Measurements from ENCODE around the gene METAP1D. TPM values are rescaled to one million over a fixed set of nuclear protein-coding genes. Genes with fewer than 3 reads are reported as not detected.

Gene METAP1D
- total and polyA plus RNA-seq, 2 of the 4 experiments (the other 2 are of a cell fraction), result 3.4 to 5.5 TPM

DNA sequence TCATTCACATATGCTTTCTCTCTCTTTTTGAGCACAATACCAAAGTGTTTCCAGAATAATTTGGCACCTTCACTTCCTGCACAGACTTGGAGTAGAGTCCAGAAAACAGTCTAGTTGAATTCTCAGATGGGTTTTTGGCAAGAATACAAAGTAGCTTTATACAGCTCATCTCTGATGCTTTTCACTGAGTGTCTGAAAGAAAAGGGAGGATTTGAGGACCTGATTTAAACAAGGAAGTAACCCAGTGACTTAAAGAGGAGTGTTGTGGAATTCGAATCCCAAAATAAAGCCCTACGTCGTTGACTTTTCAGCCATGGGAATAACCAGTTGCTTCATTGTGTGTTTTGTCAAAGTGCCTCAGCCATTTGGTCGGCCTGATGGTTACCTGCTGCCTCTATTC, 31.8 kb downstream of the METAP1D start:
- H3K18ac ChIP-seq (ENCODE audit: low read depth, low read length), result no peak overlapping the region
- no peak overlapping the region for H2BK5ac ChIP-seq (ENCODE audit: low read depth, low read length, poor library complexity, severe bottlenecking)
- H3K79me1 ChIP-seq (ENCODE audit: low read depth in 1 of 2, low read length in 2 of 2), result no peaks in the 10 kb centered on the region
- H3K4me3 ChIP-seq (ENCODE audit: insufficient read depth, low read depth, low read length), result no peak overlapping the region
- no peak overlapping the region for H3K56ac ChIP-seq (ENCODE audit: extremely low read depth, insufficient read depth, low read length)
- in situ Hi-C loops (cut with MboI; ENCODE audit: low sequenced_read_pairs), result no loop called here
- H4K5ac ChIP-seq (ENCODE audit: low read depth, low read length), result no peak overlapping the region
- H3K9ac ChIP-seq (ENCODE audit: low read depth, low read length), result no peak overlapping the region
- no peaks in the 10 kb centered on the region; the same call in 1 of the 2 replicates for H3K4me1 ChIP-seq (ENCODE audit: control insufficient read depth, insufficient read depth, low read length)
- H4K8ac ChIP-seq (ENCODE audit: low read depth in 2 of 2, low read length in 2 of 2), result no peak overlapping the region
- no peak overlapping the region for H3K14ac ChIP-seq (replicated peaks; ENCODE audit: low read depth, low read length)
- 82% methylated on average over 4 of the region's 4 CpGs; no CpG with 5 or more reads in 1 of the 2 experiments for WGBS, 2 experiments (ENCODE audit: extremely low coverage in 2 of 2, insufficient read length in 1 of 2)
- H2AK9ac ChIP-seq (replicated peaks; ENCODE audit: low read depth, low read length, poor library complexity), result no peak overlapping the region
- no peak overlapping the region for H2BK120ac ChIP-seq (ENCODE audit: low read depth, low read length)
- no TSS peak for BruUV-seq (replicated peaks)
- no peak overlapping the region for H2BK20ac ChIP-seq (ENCODE audit: low read depth, low read length)
- no peak overlapping the region for H4K91ac ChIP-seq (ENCODE audit: insufficient read depth, low read depth, low read length)
- POLR2A ChIA-PET (ENCODE audit: unreplicated experiment), result interaction anchor here (0.5 kb wide), 1 partner anchor 30 kb away, joined by 3 read pairs; no protein-coding TSS in a partner anchor
- H3K23ac ChIP-seq (ENCODE audit: low read depth, low read length), result no peak overlapping the region
- H2AK5ac ChIP-seq (ENCODE audit: low read depth, low read length), result no peak overlapping the region
- no peak for ATAC-seq (ENCODE audit: low read depth)
- H3K9me3 ChIP-seq (ENCODE audit: control insufficient read depth, insufficient read depth, low read length), result no peaks in the 10 kb centered on the region
- H3K27me3 ChIP-seq (ENCODE audit: control insufficient read depth, insufficient read depth, low read length), result no peaks in the 10 kb centered on the region
- no peak overlapping the region for H2BK15ac ChIP-seq (ENCODE audit: low read depth, low read length)
- intact Hi-C loops (cut with micrococcal nuclease), result no loop called here
- CTCF ChIA-PET, result no interaction called here
- no peak overlapping the region for H3K4ac ChIP-seq (ENCODE audit: low read depth, low read length)
- H3K27ac ChIP-seq (ENCODE audit: insufficient read depth, low read length), result no peak overlapping the region
- dilution Hi-C loops (cut with HindIII; ENCODE audit: low sequenced_read_pairs, unreplicated experiment), result no loop called here
- no peaks in the 10 kb centered on the region for H3K9me1 ChIP-seq (ENCODE audit: insufficient read depth, low read length)
- no peaks in the 10 kb centered on the region for H4K20me1 ChIP-seq (ENCODE audit: insufficient read depth, low read length)
- H3K4me2 ChIP-seq (ENCODE audit: low read depth, low read length), result no peak overlapping the region
- no peak overlapping the region for H2AFZ ChIP-seq (replicated peaks; ENCODE audit: low read length, poor library complexity)
- TF ChIP-seq MXI1 (IDR thresholded peaks at IDR 0.05; ENCODE audit: borderline replicate concordance, low read depth, low read length) (no peak), CHD1 (IDR thresholded peaks at IDR 0.05; ENCODE audit: low read depth, low read length) (no peak), FOS (IDR thresholded peaks at IDR 0.05; ENCODE audit: low read depth, low read length) (no peak)
- DNase-seq, result no peak
- H3K36me3 ChIP-seq (ENCODE audit: control insufficient read depth, insufficient read depth, low read length), result no peaks in the 10 kb centered on the region
